ENCODE results near the gene NR5A1.

Gene NR5A1

GRCh38 chr9:124506931-124507879, at the start of gene NR5A1:
TSS of gene NR5A1 (minus strand) at chr9:124507399. CDS start at chr9:124503395, 4,004 bp downstream.
- no peak for DNase-seq

GRCh38 chr9:124555043-124555442, 47.8 kb upstream of the NR5A1 start:
- DNase-seq: no peak

- DNase-seq: no peak
Observed at GRCh38 chr9:124553738-124554137, 46.5 kb upstream of the NR5A1 start.

- DNase-seq: no peak
Observed at GRCh38 chr9:124552273-124552605, 45.0 kb upstream of the NR5A1 start.

GRCh38 chr9:124551472-124552272, 44.5 kb upstream of the NR5A1 start:
- peak; percentile 3 for DNase-seq

- no peak for DNase-seq
Observed at GRCh38 chr9:124550072-124550471, 42.9 kb upstream of the NR5A1 start.

GRCh38 chr9:124549016-124549415, 41.8 kb upstream of the NR5A1 start:
- DNase-seq: no peak

GRCh38 chr9:124544535-124544934, 37.3 kb upstream of the NR5A1 start:
- DNase-seq: no peak

GRCh38 chr9:124541824-124542223, 34.6 kb upstream of the NR5A1 start:
- DNase-seq: no peak

GRCh38 chr9:124537926-124538325, 30.7 kb upstream of the NR5A1 start:
- no peak for DNase-seq

- no peak for DNase-seq
Observed at GRCh38 chr9:124535846-124536245, 28.6 kb upstream of the NR5A1 start.

GRCh38 chr9:124532897-124533296, 25.7 kb upstream of the NR5A1 start:
- DNase-seq: no peak

- DNase-seq: no peak
Observed at GRCh38 chr9:124531115-124531514, 23.9 kb upstream of the NR5A1 start.

- no peak for DNase-seq
Observed at GRCh38 chr9:124530246-124530645, 23.0 kb upstream of the NR5A1 start.

- DNase-seq: no peak
Observed at GRCh38 chr9:124527781-124528180, 20.6 kb upstream of the NR5A1 start.

GRCh38 chr9:124526174-124526573, 19.0 kb upstream of the NR5A1 start:
- no peak for DNase-seq

- DNase-seq: no peak
Observed at GRCh38 chr9:124522121-124523098, 15.2 kb upstream of the NR5A1 start.

GRCh38 chr9:124521142-124521541, 13.9 kb upstream of the NR5A1 start:
- DNase-seq: no peak

GRCh38 chr9:124520206-124520596, 13.0 kb upstream of the NR5A1 start:
- no peak for DNase-seq

- no peak for DNase-seq
Observed at GRCh38 chr9:124518116-124518515, 10.9 kb upstream of the NR5A1 start.

- DNase-seq: no peak
Observed at GRCh38 chr9:124517600-124517999, 10.4 kb upstream of the NR5A1 start.

GRCh38 chr9:124514874-124515273, 7.7 kb upstream of the NR5A1 start:
- DNase-seq: no peak

- DNase-seq: no peak
Observed at GRCh38 chr9:124514125-124514524, 6.9 kb upstream of the NR5A1 start.
